ENCODE data around the gene SCUBE3. TPM values are rescaled to one million over a fixed set of nuclear protein-coding genes. Genes with fewer than 3 reads are reported as not detected.

Gene SCUBE3
- total and polyA plus RNA-seq, 2 donors (not counting 1 experiment from before 2014, with no cell fraction given), result not detected

- TF ChIP-seq EZH2 (IDR thresholded peaks at IDR 0.05; ENCODE audit: borderline replicate concordance, insufficient read depth, low read depth, low read length, poor library complexity, severe bottlenecking) (no peak), CTCF (IDR thresholded peaks at IDR 0.05) (peak; percentile 100)
- 61% methylated on average over 12 of the region's 12 CpGs for WGBS (ENCODE audit: insufficient coverage)
- no peak overlapping the region for H3K4me3 Mint-ChIP-seq
- no peaks in the 10 kb centered on the region for H3K27me3 ChIP-seq (replicated peaks in 1 of 4; ENCODE audit: control extremely low read depth in 1 of 4, control insufficient read depth in 3 of 4, insufficient read depth in 4 of 4, low read length in 3 of 4)
- H3K9ac ChIP-seq (ENCODE audit: low read length), result no peak overlapping the region
- ChIA-PET CTCF (interaction anchor here (0.5 to 4.3 kb wide), 25 partner anchors 9 to 1659 kb away, joined by 3 to 30 read pairs (median 4); partner anchors contain the start of gene ZNF76), POLR2A (no interaction called here)
- intact Hi-C loops (cut with micrococcal nuclease), result loop anchor here (2.0 kb wide), 2 partner anchors 100 to 254 kb away; partner anchors contain the start of gene TCP11
- H3K27me3 Mint-ChIP-seq, result no peaks in the 10 kb centered on the region
- H3K79me2 ChIP-seq (ENCODE audit: control insufficient read depth, insufficient read depth, low read length), result peaks cover 8% of the 10 kb centered on the region
- H3K36me3 ChIP-seq (replicated peaks in 1 of 2; ENCODE audit: control extremely low read depth in 1 of 2, control insufficient read depth in 1 of 2, extremely low read depth in 1 of 2, insufficient read depth in 2 of 2, low read length in 1 of 2), result peaks cover 0 to 8% of the 10 kb centered on the region in 2 experiments
- no peaks in the 10 kb centered on the region for H3K9me3 Mint-ChIP-seq (ENCODE audit: insufficient read depth)
- no peaks in the 10 kb centered on the region for H4K20me1 ChIP-seq (ENCODE audit: control insufficient read depth, insufficient read depth, low read length, poor library complexity, severe bottlenecking)
- H3K4me1 ChIP-seq (ENCODE audit: control insufficient read depth in 2 of 2, insufficient read depth in 2 of 2, low read length in 2 of 2), result no peaks in the 10 kb centered on the region
- ATAC-seq (ENCODE audit: low read depth) (peak; percentile 82), DNase-seq (peak; percentile 73)
- no peak overlapping the region for H3K4me2 ChIP-seq (replicated peaks; ENCODE audit: low read depth, low read length, poor library complexity, severe bottlenecking)
- no peak overlapping the region for H3K27ac Mint-ChIP-seq
- H2AFZ ChIP-seq (ENCODE audit: insufficient read depth, low read depth, low read length, poor library complexity, severe bottlenecking), result no peak overlapping the region
- H3K4me1 Mint-ChIP-seq, result no peaks in the 10 kb centered on the region
- H3K27ac ChIP-seq (ENCODE audit: low read length in 2 of 2), result no peak overlapping the region
- no peak overlapping the region for H3K4me3 ChIP-seq (ENCODE audit: control extremely low read depth in 1 of 5, extremely low read depth in 1 of 5, insufficient read depth in 1 of 5, low read depth in 2 of 5, low read length in 4 of 5)
- H3K9me3 ChIP-seq (ENCODE audit: control extremely low read depth in 1 of 3, control insufficient read depth in 2 of 3, insufficient read depth in 1 of 3, low read length in 2 of 3), result no peaks in the 10 kb centered on the region
These were observed 27.4 kb downstream of the SCUBE3 start for GRCh38 chr6:35240838-35241801.

DNA sequence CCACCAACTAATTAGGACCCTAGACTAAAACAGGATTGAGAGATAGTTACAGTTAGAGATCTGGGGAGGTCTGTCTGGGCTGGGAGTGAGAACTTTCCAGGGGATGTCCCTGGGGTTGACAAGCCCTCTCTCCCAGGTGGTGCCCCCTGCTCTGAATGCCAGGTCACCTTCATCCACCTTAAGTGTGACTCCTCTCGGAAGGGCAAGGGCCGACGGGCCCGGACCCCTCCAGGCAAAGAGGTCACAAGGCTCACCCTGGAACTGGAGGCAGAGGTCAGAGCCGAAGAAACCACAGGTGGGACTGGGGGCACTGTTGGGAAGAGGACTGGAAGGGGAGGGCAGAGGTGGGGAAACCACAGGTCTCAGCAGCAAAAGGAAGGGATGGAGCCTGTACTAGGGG is 28.7 kb downstream of the SCUBE3 start:
- Histone ChIP-seq H3K36me3 (replicated peaks in 1 of 2; ENCODE audit: control extremely low read depth in 1 of 2, control insufficient read depth in 1 of 2, extremely low read depth in 1 of 2, insufficient read depth in 2 of 2, low read length in 1 of 2) (peaks cover 0 to 8% of the 10 kb centered on the region in 2 experiments), H3K9ac (ENCODE audit: low read length) (no peak overlapping the region), H3K79me2 (ENCODE audit: control insufficient read depth, insufficient read depth, low read length) (peaks cover 8% of the 10 kb centered on the region), H3K9me3 (ENCODE audit: control extremely low read depth in 1 of 3, control insufficient read depth in 2 of 3, insufficient read depth in 1 of 3, low read length in 2 of 3) (no peaks in the 10 kb centered on the region), H3K27ac (ENCODE audit: low read length in 2 of 2) (no peak overlapping the region), H2AFZ (ENCODE audit: insufficient read depth, low read depth, low read length, poor library complexity, severe bottlenecking) (no peak overlapping the region), H3K27me3 (replicated peaks in 1 of 4; ENCODE audit: control extremely low read depth in 1 of 4, control insufficient read depth in 3 of 4, insufficient read depth in 4 of 4, low read length in 3 of 4) (no peaks in the 10 kb centered on the region), H3K4me2 (replicated peaks; ENCODE audit: low read depth, low read length, poor library complexity, severe bottlenecking) (no peak overlapping the region), H3K4me1 (ENCODE audit: control insufficient read depth in 2 of 2, insufficient read depth in 2 of 2, low read length in 2 of 2) (no peaks in the 10 kb centered on the region), H4K20me1 (ENCODE audit: control insufficient read depth, insufficient read depth, low read length, poor library complexity, severe bottlenecking) (no peaks in the 10 kb centered on the region), H3K4me3 (ENCODE audit: control extremely low read depth in 1 of 5, extremely low read depth in 1 of 5, insufficient read depth in 1 of 5, low read depth in 2 of 5, low read length in 4 of 5) (no peak overlapping the region)
- H3K4me1 Mint-ChIP-seq, result no peaks in the 10 kb centered on the region
- no peak for ATAC-seq (ENCODE audit: low read depth)
- POLR2A ChIA-PET, result no interaction called here
- TF ChIP-seq EZH2 (IDR thresholded peaks at IDR 0.05; ENCODE audit: borderline replicate concordance, insufficient read depth, low read depth, low read length, poor library complexity, severe bottlenecking), result no peak
- TF ChIP-seq CTCF (IDR thresholded peaks at IDR 0.05), result no peak
- no peaks in the 10 kb centered on the region for H3K27me3 Mint-ChIP-seq
- no peak for DNase-seq
- H3K4me3 Mint-ChIP-seq, result no peak overlapping the region
- no peak overlapping the region for H3K27ac Mint-ChIP-seq
- WGBS (ENCODE audit: insufficient coverage), result 100% methylated on average over 1 of the region's 5 CpGs
- CTCF ChIA-PET, result interaction anchor here (2.7 to 4.3 kb wide), 6 partner anchors 8 to 783 kb away, joined by 12 to 29 read pairs (median 14); no protein-coding TSS in a partner anchor
- intact Hi-C loops (cut with micrococcal nuclease), result no loop called here
- H3K9me3 Mint-ChIP-seq (ENCODE audit: insufficient read depth), result no peaks in the 10 kb centered on the region

Measured in B cell (primary cell).